H9 (cell line): ENCODE data around the gene BTBD3. TPM values are rescaled to one million over a fixed set of nuclear protein-coding genes. Genes with fewer than 3 reads are reported as not detected.

Experiments
- DNase-seq: peaks from one replicate; pipeline ENCODE4 v3.0.0-alpha.2; 2017
- H2AFZ ChIP-seq: one replicate; pipeline ENCODE4 v1.6.1; 2013; ENCODE audit warnings: mild to moderate bottlenecking, low read length, control low read depth, moderate library complexity
- H2AK5ac ChIP-seq: 2 replicates; pipeline ENCODE4 v1.6.1; 2013; ENCODE audit warnings: low read length, control low read depth, mixed read lengths; ENCODE audit not compliant: insufficient read length
- H2BK120ac ChIP-seq: one replicate; pipeline ENCODE4 v1.6.1; 2013; ENCODE audit warnings: low read depth, mild to moderate bottlenecking, low read length, control low read depth, inconsistent platforms; ENCODE audit not compliant: poor library complexity, severe bottlenecking
- H2BK12ac ChIP-seq: 2 replicates; pipeline ENCODE4 v1.6.1; 2013; ENCODE audit warnings: low read length, control low read depth, mixed read lengths, low read depth; ENCODE audit not compliant: insufficient read length
- H2BK15ac ChIP-seq: 2 replicates; pipeline ENCODE4 v1.6.1; 2013; ENCODE audit warnings: low read depth, low read length, control low read depth
- H2BK20ac ChIP-seq: one replicate; pipeline ENCODE4 v1.6.1; 2013; ENCODE audit warnings: low read depth, mild to moderate bottlenecking, low read length, control low read depth, inconsistent platforms; ENCODE audit not compliant: poor library complexity, severe bottlenecking
- H2BK5ac ChIP-seq: 2 replicates; pipeline ENCODE4 v1.6.1; 2013; ENCODE audit warnings: low read length, control low read depth, mixed read lengths; ENCODE audit not compliant: insufficient read length
- H3K14ac ChIP-seq: 2 replicates; pipeline ENCODE4 v1.6.1; 2013; ENCODE audit warnings: low read length, control low read depth; ENCODE audit not compliant: insufficient read depth
- H3K18ac ChIP-seq: 2 replicates; pipeline ENCODE4 v1.6.1; 2013; ENCODE audit warnings: low read depth, mild to moderate bottlenecking, mixed read lengths, low read length, control low read depth; ENCODE audit not compliant: insufficient read length
- H3K23ac ChIP-seq: 2 replicates; pipeline ENCODE4 v1.6.1; 2013; ENCODE audit warnings: low read length, control low read depth, mixed read lengths, low read depth; ENCODE audit not compliant: insufficient read length
- H3K23me2 ChIP-seq: 2 replicates; pipeline ENCODE4 v1.6.1; 2013; ENCODE audit warnings: low read depth, mild to moderate bottlenecking, mixed read lengths, low read length, control low read depth; ENCODE audit not compliant: insufficient read length, poor library complexity, severe bottlenecking
- H3K27ac ChIP-seq: 2 replicates; pipeline ENCODE4 v1.5.1; 2013; ENCODE audit warnings: low read length, control low read depth, mixed read lengths, low read depth; ENCODE audit not compliant: insufficient read length
- H3K27me3 ChIP-seq: 2 replicates; pipeline ENCODE4 v1.6.1; 2013; ENCODE audit warnings: low read length, control low read depth, inconsistent platforms; ENCODE audit not compliant: insufficient read depth
- H3K4ac ChIP-seq: 2 replicates; pipeline ENCODE4 v1.6.1; 2013; ENCODE audit warnings: low read depth, mild to moderate bottlenecking, control low read depth, inconsistent platforms, low read length, moderate library complexity
- H3K4me1 ChIP-seq: 2 replicates; pipeline ENCODE4 v1.6.1; 2013; ENCODE audit warnings: low read length, control low read depth, inconsistent platforms; ENCODE audit not compliant: insufficient read depth
- H3K4me2 ChIP-seq: 2 replicates; pipeline ENCODE4 v1.6.1; 2013; ENCODE audit warnings: low read length, control low read depth, mixed read lengths; ENCODE audit not compliant: insufficient read length, insufficient read depth
- H3K56ac ChIP-seq: 2 replicates; pipeline ENCODE4 v1.6.1; 2013; ENCODE audit warnings: low read depth, mild to moderate bottlenecking, mixed read lengths, low read length, control low read depth; ENCODE audit not compliant: insufficient read length
- H3K79me1 ChIP-seq: 2 replicates; pipeline ENCODE4 v1.6.1; 2013; ENCODE audit warnings: low read depth, mild to moderate bottlenecking, moderate library complexity, low read length, control low read depth, inconsistent platforms; ENCODE audit not compliant: insufficient read depth, poor library complexity, severe bottlenecking
- H3K79me2 ChIP-seq: 2 replicates; pipeline ENCODE4 v1.6.1; 2013; ENCODE audit warnings: low read length, control low read depth, inconsistent platforms; ENCODE audit not compliant: insufficient read depth
- H3K9ac ChIP-seq: 2 replicates; pipeline ENCODE4 v1.6.1; 2013; ENCODE audit warnings: low read length, control low read depth, mixed read lengths; ENCODE audit not compliant: insufficient read length; ENCODE audit errors: extremely low read depth
- H3K9me3 ChIP-seq: one replicate; pipeline ENCODE4 v1.6.1; 2013; ENCODE audit warnings: low read depth, low read length, inconsistent platforms; ENCODE audit not compliant: control insufficient read depth
- H3T11ph ChIP-seq: one replicate; pipeline ENCODE4 v1.6.1; 2013; ENCODE audit warnings: mild to moderate bottlenecking, low read length, control low read depth, inconsistent platforms
- H4K20me1 ChIP-seq: one replicate; pipeline ENCODE4 v1.6.1; 2013; ENCODE audit not compliant: control insufficient read depth, insufficient read length, insufficient read depth
- H4K5ac ChIP-seq: 2 replicates; pipeline ENCODE4 v1.6.1; 2013; ENCODE audit warnings: low read depth, mild to moderate bottlenecking, mixed read lengths, low read length, control low read depth; ENCODE audit not compliant: insufficient read length
- H4K8ac ChIP-seq: replicated peaks from 2 replicates; pipeline ENCODE4 v1.6.1; 2013; ENCODE audit warnings: low read length, control low read depth, mixed read lengths, low read depth; ENCODE audit not compliant: insufficient read length
- H4K91ac ChIP-seq: 2 replicates; pipeline ENCODE4 v1.6.1; 2013; ENCODE audit warnings: low read depth, mild to moderate bottlenecking, moderate library complexity, mixed read lengths, low read length, control low read depth; ENCODE audit not compliant: insufficient read length
- H3K27ac Mint-ChIP-seq, 3 experiments: 2 replicates in 2 of 3; 3 replicates in 1 of 3; pipeline ENCODE4 v1.8.0; 2020 to 2021; ENCODE audit warnings: mixed read lengths in 3 of 3, mild to moderate bottlenecking in 1 of 3, moderate library complexity in 1 of 3
- H3K27me3 Mint-ChIP-seq: 2 replicates; pipeline ENCODE4 v1.8.0; 2021; ENCODE audit warnings: low read depth, mild to moderate bottlenecking, moderate library complexity, mixed read lengths
- H3K36me3 Mint-ChIP-seq, 3 experiments: 2 replicates in 2 of 3; 3 replicates in 1 of 3; pipeline ENCODE4 v1.8.0; 2020 to 2021; ENCODE audit warnings: low read depth in 3 of 3, mixed read lengths in 3 of 3; ENCODE audit not compliant: insufficient read depth in 1 of 3
- H3K4me1 Mint-ChIP-seq, 2 experiments: 2 replicates each; pipeline ENCODE4 v1.8.0; 2020; ENCODE audit warnings: mixed read lengths in 2 of 2
- H3K4me3 Mint-ChIP-seq, 2 experiments: 2 replicates in 1 of 2; 3 replicates in 1 of 2; pipeline ENCODE4 v1.8.0; 2020 to 2021; ENCODE audit warnings: mild to moderate bottlenecking in 2 of 2, mixed read lengths in 2 of 2, moderate library complexity in 1 of 2
- H3K9me3 Mint-ChIP-seq, 2 experiments: 2 replicates in 1 of 2; 3 replicates in 1 of 2; pipeline ENCODE4 v1.8.0; 2020; ENCODE audit warnings: mild to moderate bottlenecking in 2 of 2, mixed read lengths in 2 of 2, moderate library complexity in 1 of 2
- CTCF ChIP-seq: fragments of 200-600 bp; sonication (generic); conservative IDR thresholded peaks from 3 replicates; pipeline ENCODE4 v1.8.0; 2021; ENCODE audit warnings: antibody characterized with exemption, mild to moderate bottlenecking
- total RNA-seq: library from RNA; stranded (reverse); gene quantifications from 2 replicates; pipeline ENCODE4 v1.2.1, GENCODE V29; 2021

BTBD3 gene
- total RNA-seq, 1 experiment from 2014 or later = 62.1 TPM

GRCh38 chr20:11937230-11937629 lies 19.5 kb downstream of the BTBD3 start:
- H3K27me3 ChIP-seq = no peaks in the 10 kb centered on the region
- H3K4ac ChIP-seq = no peak overlapping the region
- H2AFZ ChIP-seq = no peak overlapping the region
- no peak overlapping the region for H2BK120ac ChIP-seq
- no peaks in the 10 kb centered on the region for H3K36me3 Mint-ChIP-seq
- no peak overlapping the region for H4K5ac ChIP-seq
- H2AK5ac ChIP-seq = no peak overlapping the region
- H2BK5ac ChIP-seq = no peak overlapping the region
- no peak overlapping the region for H3K27ac Mint-ChIP-seq
- peaks cover 0 to 4% of the 10 kb centered on the region in 2 experiments; a peak in 1 of 4 replicates for H3K4me1 Mint-ChIP-seq
- H3K79me1 ChIP-seq = no peaks in the 10 kb centered on the region
- H3K4me1 ChIP-seq = no peaks in the 10 kb centered on the region
- H3K18ac ChIP-seq = no peak overlapping the region
- no peaks in the 10 kb centered on the region for H3K23me2 ChIP-seq
- H3K4me3 Mint-ChIP-seq = no peak overlapping the region
- DNase-seq = no peak
- H3K79me2 ChIP-seq = no peaks in the 10 kb centered on the region
- no peaks in the 10 kb centered on the region for H3K9me3 Mint-ChIP-seq
- H3T11ph ChIP-seq = no peak overlapping the region
- no peak overlapping the region for H3K56ac ChIP-seq
- H4K20me1 ChIP-seq = no peaks in the 10 kb centered on the region
- H3K23ac ChIP-seq = no peak overlapping the region
- no peak overlapping the region for H3K9ac ChIP-seq
- H4K91ac ChIP-seq = no peak overlapping the region
- no peak overlapping the region for H3K14ac ChIP-seq
- no peak overlapping the region for H3K4me2 ChIP-seq
- H3K27me3 Mint-ChIP-seq = no peaks in the 10 kb centered on the region; the same call in 1 of the 2 replicates
- no peak overlapping the region for H4K8ac ChIP-seq
- H3K27ac ChIP-seq = no peak overlapping the region
- no peak for TF ChIP-seq CTCF
- no peak overlapping the region for H2BK20ac ChIP-seq
- H3K9me3 ChIP-seq = no peaks in the 10 kb centered on the region
- no peak overlapping the region for H2BK15ac ChIP-seq
- no peak overlapping the region for H2BK12ac ChIP-seq
